ENCODE measurements around the gene NTM.

- TF ChIP-seq CTCF (conservative IDR thresholded peaks at IDR 0.05; ENCODE audit: low read length): no peak
- no peak for TF ChIP-seq EZH2phosphoT487 (IDR thresholded peaks at IDR 0.05; ENCODE audit: borderline replicate concordance)
Measured at GRCh38 chr11:131658952-131659351, 288.5 kb downstream of the NTM start.

Measured in Loucy (cell line).